HG03457 (cell line): ENCODE data around the gene THOC1.

Experiments
- ATAC-seq: cut with Tn5 transposase; IDR thresholded peaks from one replicate; pipeline ENCODE4 v1.9.1; 2021; ENCODE audit warnings: moderate number of reproducible peaks; ENCODE audit not compliant: unreplicated experiment

THOC1 gene

DNA sequence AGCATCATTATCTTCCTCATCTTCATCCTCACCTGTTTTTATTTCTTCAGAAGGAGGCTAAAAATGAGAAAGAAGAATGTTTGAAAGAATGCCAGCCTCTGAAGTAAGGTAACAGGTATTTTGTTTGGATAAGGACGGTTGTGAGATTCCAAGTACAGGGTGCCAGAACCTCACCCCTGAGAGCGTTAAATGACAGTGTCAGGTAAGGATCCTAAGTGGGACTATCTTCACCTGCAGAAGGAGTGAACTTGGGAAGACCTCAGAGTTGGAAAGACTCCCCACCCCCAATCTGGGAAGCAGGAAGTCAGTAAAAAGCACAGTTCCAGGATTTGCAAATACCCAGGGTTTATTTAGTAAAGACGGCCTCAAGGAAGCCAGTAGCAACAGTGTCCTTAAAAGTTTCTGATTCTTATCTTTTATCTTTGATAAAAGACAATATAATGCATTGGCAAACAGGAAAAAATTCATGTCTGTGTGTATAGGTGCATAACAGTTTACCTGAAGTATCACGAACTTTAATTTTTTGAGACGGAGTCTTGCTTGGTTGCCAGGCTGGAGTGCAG, 52.3 kb downstream of the THOC1 start:
- ATAC-seq, result no peak

DNA sequence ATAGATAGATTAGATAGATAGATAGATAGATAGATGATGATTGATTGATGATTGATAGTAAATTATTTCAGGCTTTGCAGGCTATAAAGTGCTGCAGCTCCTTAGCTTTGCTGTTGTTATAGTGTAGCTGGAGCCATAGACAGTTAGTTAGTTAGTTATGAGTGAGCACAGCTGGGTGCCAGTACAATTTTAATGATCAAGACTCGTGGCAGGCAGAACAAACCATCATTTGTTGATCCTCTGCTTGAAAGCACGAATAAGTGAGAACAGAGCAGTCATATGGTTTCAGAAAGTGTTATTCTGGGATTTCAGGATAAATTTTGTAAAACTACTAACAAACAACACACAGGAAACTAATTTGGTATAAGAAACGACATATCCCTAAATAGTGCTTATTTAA, 53.9 kb downstream of the THOC1 start:
- ATAC-seq, result no peak

GRCh38 chr18:213505-213904, 54.3 kb downstream of the THOC1 start:
- no peak for ATAC-seq

- ATAC-seq, result no peak
Observed at GRCh38 chr18:212780-213179, 55.1 kb downstream of the THOC1 start.

GRCh38 chr18:211582-211981, 56.3 kb downstream of the THOC1 start:
- no peak for ATAC-seq

- no peak for ATAC-seq
Observed at GRCh38 chr18:210733-211132, 57.1 kb downstream of the THOC1 start.

GRCh38 chr18:210075-210474, 57.8 kb downstream of the THOC1 start:
- ATAC-seq, result no peak

- ATAC-seq, result no peak
Observed at GRCh38 chr18:199768-200167, 68.1 kb downstream of the THOC1 start.

- ATAC-seq, result no peak
Observed at GRCh38 chr18:199214-199613, 68.6 kb downstream of the THOC1 start.

- no peak for ATAC-seq
Observed at GRCh38 chr18:195651-196050, 72.2 kb downstream of the THOC1 start.

GRCh38 chr18:192801-193200, 75.0 kb downstream of the THOC1 start:
- no peak for ATAC-seq

- ATAC-seq, result no peak
Observed at GRCh38 chr18:191725-192124, 76.1 kb downstream of the THOC1 start.

DNA sequence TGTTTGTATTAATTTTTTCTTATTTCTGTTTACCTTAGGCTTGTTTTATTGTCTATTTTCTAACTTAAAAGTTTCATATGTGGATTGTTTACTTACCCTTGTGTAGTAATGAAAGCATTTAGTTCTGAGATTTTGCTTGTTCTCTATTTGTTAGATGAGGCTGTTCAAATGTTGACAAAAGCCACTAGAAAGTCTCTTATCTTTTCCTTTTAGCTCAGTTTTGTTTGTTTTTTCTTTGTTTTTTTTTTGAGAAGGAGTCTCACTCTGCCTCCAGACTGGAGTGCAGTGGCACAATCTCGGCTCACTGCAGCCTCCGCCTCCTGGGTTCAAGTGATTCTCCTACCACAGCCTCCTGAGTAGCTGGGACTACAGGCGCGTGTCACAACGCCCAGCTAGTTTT, 78.6 kb downstream of the THOC1 start:
- ATAC-seq, result no peak

DNA sequence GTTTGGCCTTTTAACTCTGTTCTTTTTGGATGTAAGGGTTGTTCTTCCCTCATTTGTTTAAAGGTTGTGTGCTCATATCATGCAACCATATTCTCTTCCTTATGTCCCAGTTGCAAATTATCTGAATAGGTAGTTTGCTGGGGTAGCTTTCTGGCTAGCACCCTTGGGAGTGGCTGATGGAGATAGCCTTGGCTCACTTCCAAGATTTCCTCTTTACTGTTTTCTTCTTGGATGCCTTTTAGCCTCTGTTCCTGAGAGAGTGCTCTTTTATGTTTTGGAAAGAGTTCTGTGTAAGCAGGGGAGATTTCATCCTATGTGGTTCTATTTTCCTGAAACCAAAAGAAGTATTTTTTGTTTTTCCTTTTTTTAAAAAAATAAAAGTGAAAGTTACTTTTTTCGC, 84.1 kb downstream of the THOC1 start:
- ATAC-seq, result no peak

GRCh38 chr18:181711-182110, 86.1 kb downstream of the THOC1 start:
- ATAC-seq, result no peak

DNA sequence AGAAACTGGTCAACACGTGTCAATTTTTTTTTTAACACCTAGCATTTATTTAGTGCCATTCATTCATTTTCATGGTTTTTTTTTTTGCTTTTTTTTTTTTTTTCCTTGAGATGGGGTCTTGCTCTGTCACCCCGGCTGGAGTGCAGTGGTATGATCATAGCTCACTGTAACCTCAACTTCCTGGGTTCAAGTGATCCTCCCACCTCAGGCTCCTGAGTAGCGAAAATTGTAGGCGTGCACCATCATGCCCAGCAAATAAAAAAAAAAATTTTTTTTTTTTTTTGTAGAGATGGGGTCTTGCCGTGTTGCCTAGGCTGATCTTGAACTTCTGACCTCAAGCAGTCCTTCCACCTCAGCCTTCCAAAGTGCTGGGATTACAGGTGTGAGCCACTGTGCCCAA, 88.3 kb downstream of the THOC1 start:
- no peak for ATAC-seq

GRCh38 chr18:172361-172760, 95.5 kb downstream of the THOC1 start:
- ATAC-seq, result no peak
